GOT3 (cell line): Measurements from ENCODE around the gene C2orf42.
"Not testable (repeated sequence)": the region's sequence is repeated elsewhere in the genome, so short reads cannot be mapped to it uniquely, and the experiment has no call there.

ENCODE experiments used
- DNase-seq: peaks from one replicate; lab custom pipeline; 2025; ENCODE audit warnings: mixed read lengths; lab: John Stamatoyannopoulos, UW

Gene C2orf42

DNA sequence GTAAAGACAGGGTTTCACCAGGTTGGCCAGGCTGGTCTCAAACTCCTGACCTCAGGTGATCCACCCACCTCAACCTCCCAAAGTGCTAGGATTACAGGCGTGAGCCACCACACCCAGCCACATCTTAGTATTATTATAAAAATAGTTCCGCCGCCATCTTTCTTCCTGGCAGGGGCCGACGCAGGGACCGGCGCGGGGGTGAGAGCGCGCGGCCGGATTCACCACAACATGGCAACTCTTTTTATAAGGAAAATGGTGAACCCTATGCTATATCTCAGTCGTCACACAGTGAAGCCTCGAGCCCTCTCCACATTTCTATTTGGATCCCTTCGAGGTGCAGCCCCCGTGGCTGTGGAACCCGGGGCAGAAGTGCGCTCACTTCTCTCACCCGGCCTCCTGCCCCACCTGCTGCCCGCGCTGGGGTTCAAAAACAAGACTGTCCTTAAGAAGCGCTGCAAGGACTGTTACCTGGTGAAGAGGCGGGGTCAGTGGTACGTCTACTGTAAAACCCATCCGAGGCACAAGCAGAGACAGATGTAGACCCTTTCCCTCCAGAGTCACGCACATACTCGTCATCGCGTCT lies 88.4 kb downstream of the C2orf42 start:
- not testable (repeated sequence) for DNase-seq

- not testable (repeated sequence) for DNase-seq
Observed at GRCh38 chr2:70101686-70102085, 89.1 kb downstream of the C2orf42 start.

DNA sequence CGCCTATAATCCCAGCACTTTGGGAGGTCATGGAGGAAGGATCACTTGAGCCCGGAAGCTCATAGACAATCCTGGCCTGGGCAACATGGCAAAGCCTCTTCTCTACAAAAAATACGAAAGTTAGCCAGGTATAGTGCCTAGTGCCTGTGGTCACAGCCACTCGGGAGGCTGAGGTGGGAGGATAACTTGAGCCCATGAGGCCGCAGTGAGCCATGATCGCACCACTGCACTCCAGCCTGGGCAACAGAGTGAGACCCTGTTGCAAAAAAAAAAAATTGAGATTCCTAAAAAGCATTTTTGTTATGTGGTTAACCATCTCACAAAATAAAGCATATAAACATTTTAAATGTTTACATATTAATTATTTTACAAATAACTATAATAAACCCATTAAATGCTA lies 89.6 kb downstream of the C2orf42 start:
- no peak for DNase-seq
